DMS153 (cell line): ENCODE measurements around the gene NEURL1.
"Not testable (repeated sequence)": the region's sequence is repeated elsewhere in the genome, so short reads cannot be mapped to it uniquely, and the experiment has no call there.

Source experiments
- DNase-seq: peaks from one replicate; lab custom pipeline; 2025; lab: John Stamatoyannopoulos, UW

Gene NEURL1

GRCh38 chr10:103463499-103463898, 30.0 kb upstream of the NEURL1 start:
- DNase-seq = no peak

- DNase-seq = no peak
Measured at GRCh38 chr10:103465411-103466179, 27.9 kb upstream of the NEURL1 start.

- DNase-seq = no peak
Measured at GRCh38 chr10:103466734-103467133, 26.8 kb upstream of the NEURL1 start.

GRCh38 chr10:103467406-103467805, 26.1 kb upstream of the NEURL1 start:
- DNase-seq = no peak

- no peak for DNase-seq
Measured at GRCh38 chr10:103469201-103469600, 24.3 kb upstream of the NEURL1 start.

- no peak for DNase-seq
Measured at GRCh38 chr10:103470761-103471653, 22.5 kb upstream of the NEURL1 start.

GRCh38 chr10:103472005-103472404, 21.5 kb upstream of the NEURL1 start:
- DNase-seq = no peak

GRCh38 chr10:103473261-103473671, 20.2 kb upstream of the NEURL1 start:
- DNase-seq = no peak

- no peak for DNase-seq
Measured at GRCh38 chr10:103474077-103474476, 19.4 kb upstream of the NEURL1 start.

- DNase-seq = no peak
Measured at GRCh38 chr10:103475437-103475836, 18.1 kb upstream of the NEURL1 start.

GRCh38 chr10:103476046-103476768, 17.3 kb upstream of the NEURL1 start:
- no peak for DNase-seq

GRCh38 chr10:103478671-103479070, 14.8 kb upstream of the NEURL1 start:
- no peak for DNase-seq

GRCh38 chr10:103479135-103479534, 14.4 kb upstream of the NEURL1 start, which contains the start of gene CALHM3:
Gene CALHM3, minus strand, starts transcription at chr10:103479240. Its CDS starts 208 bp downstream, at chr10:103479032.
- DNase-seq = no peak

GRCh38 chr10:103480521-103480920, 13.0 kb upstream of the NEURL1 start:
- no peak for DNase-seq

GRCh38 chr10:103481974-103482531, 11.5 kb upstream of the NEURL1 start:
- peak; percentile 65 for DNase-seq

GRCh38 chr10:103486635-103487409, 6.7 kb upstream of the NEURL1 start:
- not testable (repeated sequence) for DNase-seq

- DNase-seq = no peak
Measured at GRCh38 chr10:103487410-103487708, 6.1 kb upstream of the NEURL1 start.

- DNase-seq = no peak
Measured at GRCh38 chr10:103490986-103491314, 2.6 kb upstream of the NEURL1 start.

- DNase-seq = no peak
Measured at GRCh38 chr10:103491729-103492364, 1.7 kb upstream of the NEURL1 start.

- DNase-seq = no peak
Measured at GRCh38 chr10:103492655-103493261, 747 bp upstream of the NEURL1 start.
